ENCODE data around the gene HCRT.
A peak's percentile ranks its signal among the peaks of the same experiment; 100 is the strongest.
"Not testable (repeated sequence)": the region's sequence is repeated elsewhere in the genome, so short reads cannot be mapped to it uniquely, and the experiment has no call there.

Gene HCRT

GRCh38 chr17:42160531-42160910 lies 24.7 kb downstream of the HCRT start:
- no peak for DNase-seq (ENCODE audit: low read depth)
- TF ChIP-seq CTCF (IDR thresholded peaks at IDR 0.05; ENCODE audit: low read depth, low read length, missing control alignments): no peak
- no peak overlapping the region for H3K4me3 ChIP-seq (ENCODE audit: low read depth, low read length)
- in situ Hi-C loops (cut with HindIII; ENCODE audit: low sequenced_read_pairs): no loop called here

DNA sequence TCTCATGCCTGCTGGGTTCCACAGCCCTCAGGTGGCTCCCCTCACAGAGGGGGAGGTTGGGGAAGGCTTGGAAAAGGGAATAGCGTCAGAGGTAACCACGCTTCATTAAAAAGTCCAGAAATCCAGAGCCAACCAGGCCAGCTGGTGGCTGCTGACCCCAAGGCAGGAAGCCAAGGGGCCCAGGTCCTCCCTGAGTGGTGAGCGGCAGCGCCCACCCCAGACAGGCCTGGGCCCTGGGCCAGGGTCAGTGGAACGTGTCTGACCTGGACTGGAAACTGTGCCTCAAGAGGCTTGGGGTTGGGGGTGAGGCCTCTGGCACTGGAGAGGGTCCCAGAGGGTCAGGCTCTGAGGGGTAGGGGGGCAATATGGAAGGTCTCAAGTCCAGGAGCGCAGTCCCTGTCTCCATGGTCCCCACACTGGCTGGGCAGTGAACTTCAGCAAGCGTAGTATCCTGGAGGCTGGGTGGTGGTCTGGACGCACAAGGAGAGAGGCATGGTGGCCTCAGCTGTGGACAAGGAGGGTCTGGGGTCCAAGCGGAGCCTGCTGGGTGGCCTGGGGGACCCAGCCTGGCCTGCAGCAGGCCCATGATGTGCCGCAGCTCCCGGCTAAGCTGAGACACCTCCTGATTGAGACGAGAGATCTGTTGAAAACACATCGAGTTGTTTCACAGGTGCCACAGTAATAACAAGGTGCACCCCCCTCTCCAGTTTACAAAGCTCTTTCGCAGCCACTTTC lies 25.3 kb downstream of the HCRT start:
- no peak for DNase-seq (ENCODE audit: low read depth)
- in situ Hi-C loops (cut with HindIII; ENCODE audit: low sequenced_read_pairs): no loop called here
- no peak for TF ChIP-seq CTCF (IDR thresholded peaks at IDR 0.05; ENCODE audit: low read depth, low read length, missing control alignments)
- no peak overlapping the region for H3K4me3 ChIP-seq (ENCODE audit: low read depth, low read length)

GRCh38 chr17:42155614-42156045 lies 29.6 kb downstream of the HCRT start:
- H3K4me3 ChIP-seq (ENCODE audit: low read depth, low read length): peak overlapping the region; percentile 100
- DNase-seq (ENCODE audit: low read depth): no peak
- no peak for TF ChIP-seq CTCF (IDR thresholded peaks at IDR 0.05; ENCODE audit: low read depth, low read length, missing control alignments)
- in situ Hi-C loops (cut with HindIII; ENCODE audit: low sequenced_read_pairs): no loop called here

DNA sequence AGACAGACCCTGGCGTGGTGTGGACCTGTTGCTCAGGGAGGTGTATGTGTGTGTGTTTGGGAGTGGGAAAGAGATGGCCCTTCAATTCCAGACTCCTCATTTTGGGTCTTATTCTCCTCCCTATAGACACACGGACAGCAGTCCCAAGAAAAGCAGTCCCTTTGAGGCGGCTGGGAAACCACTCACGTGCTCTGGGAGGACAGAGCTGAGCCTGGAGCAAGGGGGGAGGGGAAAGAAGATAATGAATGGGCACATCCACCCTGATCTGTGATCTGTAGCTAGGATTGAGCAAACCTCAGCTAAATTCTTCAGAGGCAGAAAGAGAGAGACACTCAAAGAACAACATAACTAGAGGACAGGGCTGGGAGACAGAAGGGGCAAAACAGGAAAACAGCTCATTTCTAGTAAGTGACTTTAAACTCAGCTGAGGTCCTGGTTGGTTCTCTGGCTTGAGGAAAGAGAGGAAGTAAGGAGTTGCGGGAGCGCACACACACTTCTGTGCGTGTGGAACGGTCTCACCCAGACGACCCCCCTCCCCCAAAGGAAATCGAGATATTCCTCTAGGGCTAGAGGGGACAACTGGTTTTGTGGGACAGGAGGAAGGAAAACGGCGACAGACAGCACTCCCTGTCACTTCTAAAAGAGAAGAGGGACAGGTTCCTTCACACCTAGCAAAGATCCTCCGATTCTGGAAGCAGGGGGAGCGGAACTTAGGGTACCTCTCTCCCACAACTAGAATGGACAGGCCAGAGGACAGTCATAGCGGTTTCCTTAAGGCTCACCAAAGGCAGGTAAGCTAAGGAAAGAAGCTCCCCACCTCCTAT lies 31.1 kb downstream of the HCRT start:
- no peak for TF ChIP-seq CTCF (IDR thresholded peaks at IDR 0.05; ENCODE audit: low read depth, low read length, missing control alignments)
- H3K4me3 ChIP-seq (ENCODE audit: low read depth, low read length): peak overlapping the region; percentile 100
- in situ Hi-C loops (cut with HindIII; ENCODE audit: low sequenced_read_pairs): no loop called here
- no peak for DNase-seq (ENCODE audit: low read depth)

- no peak overlapping the region for H3K4me3 ChIP-seq (ENCODE audit: low read depth, low read length)
- no peak for TF ChIP-seq CTCF (IDR thresholded peaks at IDR 0.05; ENCODE audit: low read depth, low read length, missing control alignments)
- DNase-seq (ENCODE audit: low read depth): no peak
- in situ Hi-C loops (cut with HindIII; ENCODE audit: low sequenced_read_pairs): no loop called here
Measured at GRCh38 chr17:42146911-42147607, 38.2 kb downstream of the HCRT start.

DNA sequence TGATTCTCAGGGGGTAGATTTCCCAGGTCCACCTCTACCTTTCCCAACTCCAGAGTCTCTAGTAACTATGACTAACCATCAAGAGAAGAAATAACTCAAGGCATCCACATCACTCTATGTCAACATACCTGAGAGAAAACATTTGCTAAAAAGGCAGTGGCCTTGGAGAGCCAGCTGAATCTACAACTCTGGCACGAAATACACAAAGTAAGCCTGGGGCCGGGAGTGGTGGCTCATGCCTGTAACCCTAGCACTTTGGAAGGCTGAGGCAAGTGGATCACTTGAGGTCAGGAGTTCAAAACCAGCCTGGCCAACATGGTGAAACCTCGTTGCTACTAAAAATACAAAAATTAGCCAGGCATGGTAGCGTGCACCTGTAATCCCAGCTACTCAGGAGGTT lies 42.1 kb downstream of the HCRT start:
- DNase-seq (ENCODE audit: low read depth); in situ Hi-C loops (cut with HindIII; ENCODE audit: low sequenced_read_pairs); H3K4me3 ChIP-seq (ENCODE audit: low read depth, low read length): not testable (repeated sequence)

Data from astrocyte of the cerebellum (primary cell).